Measurements from ENCODE around the gene LETM1. TPM values are rescaled to one million over a fixed set of nuclear protein-coding genes. Genes with fewer than 3 reads are reported as not detected.

The LETM1 gene
- total and polyA plus RNA-seq, 2 of the 8 experiments (the other 6 are each of a cell fraction or from before 2014, with no cell fraction given): 19.8 to 50.1 TPM

DNA sequence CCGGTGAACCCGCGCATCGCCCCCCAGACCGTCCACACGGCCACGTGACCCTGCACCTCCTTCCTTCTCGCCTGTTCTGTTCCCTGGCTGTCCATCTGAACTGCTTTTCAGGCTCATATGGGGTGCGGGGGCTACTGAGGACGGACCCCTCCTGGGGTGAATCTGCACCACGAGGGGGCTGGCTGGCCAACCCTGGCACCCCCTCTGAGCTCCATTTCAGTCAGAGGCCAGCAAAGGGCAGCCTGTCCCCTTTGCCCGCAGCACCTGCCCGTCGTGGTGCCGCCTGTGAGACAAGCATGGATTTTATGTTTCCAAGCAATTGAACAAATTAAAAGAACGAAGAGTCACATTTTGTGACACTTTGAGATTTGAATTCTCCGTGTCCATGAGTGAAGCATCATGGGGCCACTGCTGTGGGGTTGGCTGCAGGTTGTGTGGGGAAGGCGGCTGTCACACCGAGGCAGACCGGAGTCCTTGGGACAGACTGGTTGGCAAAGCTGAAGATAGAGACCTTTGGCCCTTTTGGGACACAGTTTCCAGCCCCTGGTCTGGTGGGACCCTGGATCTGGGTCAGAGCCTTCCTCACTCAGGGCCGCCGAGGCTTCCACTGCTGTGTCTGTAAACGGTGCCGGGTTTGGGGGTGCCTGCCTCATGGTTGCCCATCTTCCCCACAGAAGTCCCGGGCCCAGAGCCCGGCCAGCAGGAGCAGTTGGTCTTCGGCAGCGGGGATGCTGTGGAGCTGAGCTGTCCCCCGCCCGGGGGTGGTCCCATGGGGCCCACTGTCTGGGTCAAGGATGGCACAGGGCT lies 57.2 kb downstream of the LETM1 start (continued):
- TF ChIP-seq, protein P1, sequence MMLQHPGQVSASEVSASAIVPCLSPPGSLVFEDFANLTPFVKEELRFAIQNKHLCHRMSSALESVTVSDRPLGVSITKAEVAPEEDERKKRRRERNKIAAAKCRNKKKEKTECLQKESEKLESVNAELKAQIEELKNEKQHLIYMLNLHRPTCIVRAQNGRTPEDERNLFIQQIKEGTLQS (IDR thresholded peaks at IDR 0.05; ENCODE audit: insufficient read depth, low read depth, low read length): no peak
- no peak for TF ChIP-seq CEBPB (IDR thresholded peaks at IDR 0.05; ENCODE audit: low read depth, low read length)
- no peak for TF ChIP-seq BACH1 (IDR thresholded peaks at IDR 0.05; ENCODE audit: low read length)
- TF ChIP-seq SP4 (IDR thresholded peaks at IDR 0.05; ENCODE audit: low read length): no peak
- TF ChIP-seq JUN (IDR thresholded peaks at IDR 0.05; ENCODE audit: low read depth, low read length): no peak
